Endothelial cell (in vitro differentiated cells): ENCODE results near the gene CXCL3. TPM values are rescaled to one million over a fixed set of nuclear protein-coding genes. Genes with fewer than 3 reads are reported as not detected.

Source experiments
- DNase-seq: peaks from one replicate; pipeline ENCODE4 v3.0.0; 2021; ENCODE audit warnings: low spot score
- H3K27ac Mint-ChIP-seq: one replicate; pipeline ENCODE4 v1.8.0; 2021; ENCODE audit warnings: mixed read lengths, inconsistent platforms; ENCODE audit not compliant: unreplicated experiment
- H3K27me3 Mint-ChIP-seq: one replicate; pipeline ENCODE4 v1.8.0; 2021; ENCODE audit warnings: mild to moderate bottlenecking, moderate library complexity, mixed read lengths, inconsistent platforms; ENCODE audit not compliant: unreplicated experiment
- H3K36me3 Mint-ChIP-seq: one replicate; pipeline ENCODE4 v1.8.0; 2021; ENCODE audit warnings: mild to moderate bottlenecking, low read depth, mixed read lengths, inconsistent platforms; ENCODE audit not compliant: unreplicated experiment
- H3K4me1 Mint-ChIP-seq: one replicate; pipeline ENCODE4 v1.8.0; 2021; ENCODE audit warnings: mild to moderate bottlenecking, mixed read lengths, inconsistent platforms; ENCODE audit not compliant: unreplicated experiment
- H3K4me3 Mint-ChIP-seq: one replicate; pipeline ENCODE4 v1.8.0; 2021; ENCODE audit warnings: mild to moderate bottlenecking, mixed read lengths, inconsistent platforms; ENCODE audit not compliant: unreplicated experiment
- H3K9me3 Mint-ChIP-seq: one replicate; pipeline ENCODE4 v1.8.0; 2021; ENCODE audit warnings: mixed read lengths, inconsistent platforms; ENCODE audit not compliant: unreplicated experiment
- total RNA-seq: library from RNA; stranded (reverse); fragmentation: NEBNext Ultra II Directional; extraction: Animal tissue kit (Norgen Biotek cat#: 25700); gene quantifications from one replicate; pipeline ENCODE4 v1.2.1, GENCODE V29; 2021; ENCODE audit not compliant: unreplicated experiment
- TF ChIP-seq, protein P1 (sequence below): fragments of 200-600 bp; sonication (generic); IDR thresholded peaks from one replicate; pipeline ENCODE4 v1.5.0; 2021; ENCODE audit warnings: antibody characterized with exemption; ENCODE audit not compliant: unreplicated experiment

CXCL3 gene
- total RNA-seq, 1 donor from 2014 or later = 2.7 TPM

GRCh38 chr4:74031576-74031975 is 6.9 kb downstream of the CXCL3 start:
- H3K27ac Mint-ChIP-seq = no peak overlapping the region
- H3K36me3 Mint-ChIP-seq = no peaks in the 10 kb centered on the region
- TF ChIP-seq, protein P1, sequence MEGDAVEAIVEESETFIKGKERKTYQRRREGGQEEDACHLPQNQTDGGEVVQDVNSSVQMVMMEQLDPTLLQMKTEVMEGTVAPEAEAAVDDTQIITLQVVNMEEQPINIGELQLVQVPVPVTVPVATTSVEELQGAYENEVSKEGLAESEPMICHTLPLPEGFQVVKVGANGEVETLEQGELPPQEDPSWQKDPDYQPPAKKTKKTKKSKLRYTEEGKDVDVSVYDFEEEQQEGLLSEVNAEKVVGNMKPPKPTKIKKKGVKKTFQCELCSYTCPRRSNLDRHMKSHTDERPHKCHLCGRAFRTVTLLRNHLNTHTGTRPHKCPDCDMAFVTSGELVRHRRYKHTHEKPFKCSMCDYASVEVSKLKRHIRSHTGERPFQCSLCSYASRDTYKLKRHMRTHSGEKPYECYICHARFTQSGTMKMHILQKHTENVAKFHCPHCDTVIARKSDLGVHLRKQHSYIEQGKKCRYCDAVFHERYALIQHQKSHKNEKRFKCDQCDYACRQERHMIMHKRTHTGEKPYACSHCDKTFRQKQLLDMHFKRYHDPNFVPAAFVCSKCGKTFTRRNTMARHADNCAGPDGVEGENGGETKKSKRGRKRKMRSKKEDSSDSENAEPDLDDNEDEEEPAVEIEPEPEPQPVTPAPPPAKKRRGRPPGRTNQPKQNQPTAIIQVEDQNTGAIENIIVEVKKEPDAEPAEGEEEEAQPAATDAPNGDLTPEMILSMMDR = no peak
- DNase-seq = no peak
- no peaks in the 10 kb centered on the region for H3K4me1 Mint-ChIP-seq
- H3K9me3 Mint-ChIP-seq = no peaks in the 10 kb centered on the region
- no peaks in the 10 kb centered on the region for H3K27me3 Mint-ChIP-seq
- no peak overlapping the region for H3K4me3 Mint-ChIP-seq

GRCh38 chr4:74030285-74030684 is 8.2 kb downstream of the CXCL3 start:
- H3K36me3 Mint-ChIP-seq = no peaks in the 10 kb centered on the region

GRCh38 chr4:74028504-74028903 is 10.0 kb downstream of the CXCL3 start:
- Mint-ChIP-seq H3K36me3 (no peaks in the 10 kb centered on the region), H3K27ac (no peak overlapping the region), H3K27me3 (no peaks in the 10 kb centered on the region), H3K9me3 (no peaks in the 10 kb centered on the region), H3K4me3 (no peak overlapping the region), H3K4me1 (no peaks in the 10 kb centered on the region)
- TF ChIP-seq, protein P1 = no peak
- no peak for DNase-seq

More at GRCh38 chr4:74030285-74030684, 8.2 kb downstream of the CXCL3 start:
- no peak overlapping the region for H3K27ac Mint-ChIP-seq
- TF ChIP-seq, protein P1 = no peak
- no peaks in the 10 kb centered on the region for H3K9me3 Mint-ChIP-seq
- H3K27me3 Mint-ChIP-seq = no peaks in the 10 kb centered on the region
- no peak for DNase-seq
- no peaks in the 10 kb centered on the region for H3K4me1 Mint-ChIP-seq
- H3K4me3 Mint-ChIP-seq = no peak overlapping the region

DNA sequence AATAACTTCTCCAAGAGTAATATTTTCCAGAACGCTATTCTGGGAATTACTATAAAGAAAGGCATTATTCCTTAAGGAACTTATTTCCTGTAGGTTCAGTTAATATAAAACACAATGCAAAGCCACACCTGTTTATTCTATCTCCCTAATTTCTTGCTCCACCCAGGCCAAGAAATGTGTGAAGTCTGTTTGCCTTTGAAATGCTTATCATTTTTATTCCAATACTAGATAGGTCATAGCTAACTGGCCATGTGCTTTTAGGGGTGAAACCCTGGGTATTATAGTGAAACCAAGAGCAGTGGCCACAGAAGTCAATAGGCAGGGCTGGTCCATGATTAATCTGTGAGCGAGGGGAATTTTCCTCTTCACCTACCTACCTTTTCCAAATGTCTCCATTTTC is 14.8 kb downstream of the CXCL3 start:
- Mint-ChIP-seq H3K36me3 (no peaks in the 10 kb centered on the region), H3K4me1 (peaks cover 2% of the 10 kb centered on the region), H3K4me3 (no peak overlapping the region), H3K27me3 (no peaks in the 10 kb centered on the region), H3K9me3 (no peaks in the 10 kb centered on the region), H3K27ac (no peak overlapping the region)
- TF ChIP-seq, protein P1 = no peak
- no peak for DNase-seq

- peaks cover 6% of the 10 kb centered on the region for H3K4me1 Mint-ChIP-seq
- H3K27me3 Mint-ChIP-seq = no peaks in the 10 kb centered on the region
- no peak overlapping the region for H3K4me3 Mint-ChIP-seq
- no peak for DNase-seq
- no peak overlapping the region for H3K27ac Mint-ChIP-seq
- H3K9me3 Mint-ChIP-seq = no peaks in the 10 kb centered on the region
- H3K36me3 Mint-ChIP-seq = no peaks in the 10 kb centered on the region
- TF ChIP-seq, protein P1 = no peak
Observed at GRCh38 chr4:74021601-74022000, 16.9 kb downstream of the CXCL3 start.
